SK-N-SH treated with all-trans-retinoic acid at 6 μM for 48 hours (cell line): ENCODE measurements around the gene MAP3K20.

Source experiments
- ATAC-seq: fragments of 200-7000 bp; cut with Tn5 transposase; 3 replicates; pipeline ENCODE4 v1.9.1; 2020; ENCODE audit warnings: mild to moderate bottlenecking, moderate library complexity
- BACH2 ChIP-seq: fragments of 250-450 bp; sonication (Bioruptor Pico); IDR thresholded peaks from 2 replicates; pipeline ENCODE4 v1.9.0; 2021; ENCODE audit warnings: mild to moderate bottlenecking, borderline replicate concordance
- CREB5 ChIP-seq: fragments of 250-450 bp; sonication (Bioruptor Pico); IDR thresholded peaks from 2 replicates; pipeline ENCODE4 v1.5.1; 2020; ENCODE audit warnings: low read depth, mild to moderate bottlenecking, moderate library complexity
- CSRNP3 ChIP-seq: fragments of 250-450 bp; sonication (Bioruptor Pico); IDR thresholded peaks from 2 replicates; pipeline ENCODE4 v1.5.1; 2021; ENCODE audit warnings: mild to moderate bottlenecking, moderate library complexity
- ESRRG ChIP-seq: fragments of 250-450 bp; sonication (Bioruptor Pico); IDR thresholded peaks from 2 replicates; pipeline ENCODE4 v1.6.1; 2021; ENCODE audit warnings: mild to moderate bottlenecking
- GLIS3 ChIP-seq: fragments of 250-450 bp; sonication (Bioruptor Pico); IDR thresholded peaks from 2 replicates; pipeline ENCODE4 v1.5.0; 2020; ENCODE audit warnings: mild to moderate bottlenecking, moderate library complexity
- ISL1 ChIP-seq: fragments of 250-450 bp; sonication (Bioruptor Pico); IDR thresholded peaks from 2 replicates; pipeline ENCODE4 v2.1.2; 2022; ENCODE audit warnings: mild to moderate bottlenecking, moderate library complexity
- OSR1 ChIP-seq: fragments of 250-450 bp; sonication (Bioruptor Pico); IDR thresholded peaks from 2 replicates; pipeline ENCODE4 v1.8.0; 2022; ENCODE audit warnings: moderate library complexity, mild to moderate bottlenecking, inconsistent platforms
- PATZ1 ChIP-seq: fragments of 250-450 bp; sonication (Bioruptor Pico); IDR thresholded peaks from 2 replicates; pipeline ENCODE4 v1.8.0; 2020; ENCODE audit warnings: mild to moderate bottlenecking, moderate library complexity, borderline replicate concordance
- POU6F1 ChIP-seq: fragments of 250-450 bp; sonication (Bioruptor Pico); IDR thresholded peaks from 2 replicates; pipeline ENCODE4 v1.8.0; 2021; ENCODE audit warnings: low read depth, mild to moderate bottlenecking, moderate library complexity, borderline replicate concordance
- PPARA ChIP-seq: fragments of 250-450 bp; sonication (Bioruptor Pico); IDR thresholded peaks from 2 replicates; pipeline ENCODE4 v1.5.0; 2020; ENCODE audit warnings: mild to moderate bottlenecking, borderline replicate concordance
- RARB ChIP-seq: fragments of 250-450 bp; sonication (Bioruptor Pico); IDR thresholded peaks from 2 replicates; pipeline ENCODE4 v1.8.0; 2021; ENCODE audit warnings: mild to moderate bottlenecking, moderate library complexity
- SNAI2 ChIP-seq: fragments of 250-450 bp; sonication (Bioruptor Pico); IDR thresholded peaks from 2 replicates; pipeline ENCODE4 v1.5.0; 2020; ENCODE audit warnings: mild to moderate bottlenecking, moderate library complexity
- TOX ChIP-seq: fragments of 250-450 bp; sonication (Bioruptor Pico); IDR thresholded peaks from 2 replicates; pipeline ENCODE4 v1.8.0; 2021; ENCODE audit warnings: mild to moderate bottlenecking, moderate library complexity, borderline replicate concordance
- TSHZ2 ChIP-seq: fragments of 250-450 bp; sonication (Bioruptor Pico); IDR thresholded peaks from 2 replicates; pipeline ENCODE4 v1.5.0; 2020; ENCODE audit warnings: mild to moderate bottlenecking, moderate library complexity
- ZC3H10 ChIP-seq: fragments of 250-450 bp; sonication (Bioruptor Pico); IDR thresholded peaks from 2 replicates; pipeline ENCODE4 v1.5.1; 2021; ENCODE audit warnings: mild to moderate bottlenecking, moderate library complexity
- ZFP3 ChIP-seq: fragments of 250-450 bp; sonication (Bioruptor Pico); IDR thresholded peaks from 2 replicates; pipeline ENCODE4 v1.5.0; 2020; ENCODE audit warnings: mild to moderate bottlenecking, moderate library complexity
- ZFP30 ChIP-seq: fragments of 450-650 bp; formaldehyde crosslinking; IDR thresholded peaks from 2 replicates; pipeline ENCODE4 v1.5.0; 2022; ENCODE audit warnings: mild to moderate bottlenecking, moderate library complexity
- ZNF565 ChIP-seq: fragments of 450-650 bp; formaldehyde crosslinking; conservative IDR thresholded peaks from 2 replicates; pipeline ENCODE4 v1.5.0; 2020; ENCODE audit warnings: low read depth, mild to moderate bottlenecking, moderate library complexity
- ZNF8 ChIP-seq: fragments of 450-650 bp; formaldehyde crosslinking; IDR thresholded peaks from 2 replicates; pipeline ENCODE4 v1.5.0; 2020; ENCODE audit warnings: mild to moderate bottlenecking, moderate library complexity

The MAP3K20 gene

GRCh38 chr2:173185437-173185836, 109.8 kb downstream of the MAP3K20 start:
- ATAC-seq, result no peak
- TF ChIP-seq ZFP3 (CRISPR knock-in tag) (no peak), SNAI2 (CRISPR knock-in tag) (no peak), RARB (CRISPR knock-in tag) (no peak), CSRNP3 (CRISPR knock-in tag) (no peak), ISL1 (CRISPR knock-in tag) (no peak), TOX (CRISPR knock-in tag) (no peak), ZFP30 (CRISPR knock-in tag) (no peak), POU6F1 (no peak)
- TF ChIP-seq, all 23 proteins: peak for 0

GRCh38 chr2:173187941-173188788, 112.5 kb downstream of the MAP3K20 start:
- ATAC-seq, result peak; percentile 10

More at GRCh38 chr2:173187941-173188788, 112.5 kb downstream of the MAP3K20 start:
- TF ChIP-seq POU6F1 (no peak), CREB5 (no peak), ZC3H10 (CRISPR knock-in tag) (no peak), ZNF8 (CRISPR knock-in tag) (no peak), RARB (CRISPR knock-in tag) (no peak), BACH2 (CRISPR knock-in tag) (no peak), TOX (CRISPR knock-in tag) (no peak), SNAI2 (CRISPR knock-in tag) (no peak), PPARA (CRISPR knock-in tag) (no peak), OSR1 (CRISPR knock-in tag) (no peak), ESRRG (CRISPR knock-in tag) (no peak), PATZ1 (no peak), CSRNP3 (CRISPR knock-in tag) (no peak), ZNF565 (CRISPR knock-in tag) (no peak), GLIS3 (CRISPR knock-in tag) (no peak), TSHZ2 (CRISPR knock-in tag) (no peak)
